DND-41 (cell line): ENCODE data around the gene S100A8.

Source experiments
- ATAC-seq: fragments of 200-7000 bp; cut with Tn5 transposase; 3 replicates; pipeline ENCODE4 v1.9.1; 2021; ENCODE audit warnings: low read depth; ENCODE audit not compliant: insufficient read depth
- DNase-seq: peaks from one replicate; pipeline ENCODE4 v3.0.0-alpha.2; 2020
- H2AFZ ChIP-seq: 2 replicates; pipeline ENCODE4 v1.6.0; 2012; ENCODE audit warnings: low read depth, low read length
- H3K27ac ChIP-seq: 2 replicates; pipeline ENCODE4 v1.5.1; 2012; ENCODE audit warnings: low read length, inconsistent platforms
- H3K27me3 ChIP-seq: fragments of 200-600 bp; sonication (generic); 2 replicates; pipeline ENCODE4 v1.6.0; 2012; ENCODE audit warnings: low read length, mild to moderate bottlenecking, inconsistent platforms; ENCODE audit not compliant: insufficient read depth, poor library complexity
- H3K36me3 ChIP-seq: 2 replicates; pipeline ENCODE4 v1.5.1; 2012; ENCODE audit warnings: low read length, inconsistent platforms; ENCODE audit not compliant: insufficient read depth
- H3K4me1 ChIP-seq: 2 replicates; pipeline ENCODE4 v1.5.1; 2012; ENCODE audit warnings: mild to moderate bottlenecking, low read length; ENCODE audit not compliant: insufficient read depth
- H3K4me2 ChIP-seq: 2 replicates; pipeline ENCODE4 v1.6.0; 2012; ENCODE audit warnings: mild to moderate bottlenecking, moderate library complexity, low read length, inconsistent platforms; ENCODE audit not compliant: insufficient read depth
- H3K4me3 ChIP-seq, 2 experiments: fragments of 200-600 bp in 1 of 2; shearing (Covaris generic) in 1 of 2; 2 replicates each; pipeline ENCODE4 v1.5.1; 2012 to 2016; ENCODE audit warnings: inconsistent platforms in 2 of 2, low read length in 2 of 2, mild to moderate bottlenecking in 2 of 2, low read depth in 1 of 2, moderate library complexity in 1 of 2
- H3K79me2 ChIP-seq: 2 replicates; pipeline ENCODE4 v1.6.0; 2012; ENCODE audit warnings: low read length, inconsistent platforms; ENCODE audit not compliant: insufficient read depth
- H3K9ac ChIP-seq: 2 replicates; pipeline ENCODE4 v1.6.0; 2012; ENCODE audit warnings: low read depth, mild to moderate bottlenecking, inconsistent platforms, low read length, moderate library complexity
- H3K9me3 ChIP-seq: 2 replicates; pipeline ENCODE4 v1.5.1; 2012; ENCODE audit warnings: low read length, moderate library complexity, mild to moderate bottlenecking, inconsistent platforms; ENCODE audit not compliant: insufficient read depth, severe bottlenecking
- H4K20me1 ChIP-seq: 2 replicates; pipeline ENCODE4 v1.6.0; 2012; ENCODE audit warnings: low read length; ENCODE audit not compliant: insufficient read depth
- CTCF ChIP-seq: IDR thresholded peaks from 2 replicates; pipeline ENCODE4 v1.5.1; 2012; ENCODE audit warnings: borderline replicate concordance, low read length, moderate library complexity, mild to moderate bottlenecking; ENCODE audit not compliant: poor library complexity, severe bottlenecking; ENCODE audit errors: extremely low read depth
- EZH2 ChIP-seq: IDR thresholded peaks from 3 replicates; pipeline ENCODE4 v1.6.1; 2012; ENCODE audit warnings: borderline replicate concordance, low read depth, mild to moderate bottlenecking, moderate library complexity, low read length, inconsistent platforms; ENCODE audit not compliant: severe bottlenecking

S100A8 gene

GRCh38 chr1:153343040-153343681 is 47.7 kb downstream of the S100A8 start:
- Histone ChIP-seq H3K36me3 (no peaks in the 10 kb centered on the region), H2AFZ (no peak overlapping the region), H3K27ac (no peak overlapping the region), H3K79me2 (no peaks in the 10 kb centered on the region), H3K9me3 (no peaks in the 10 kb centered on the region), H3K4me1 (no peaks in the 10 kb centered on the region), H3K4me2 (no peak overlapping the region), H3K9ac (no peak overlapping the region), H3K4me3 (no peak overlapping the region), H3K27me3 (peaks cover 37% of the 10 kb centered on the region), H4K20me1 (peaks cover 3% of the 10 kb centered on the region; the same call in 1 of the 2 replicates)
- no peak for ATAC-seq
- no peak for TF ChIP-seq CTCF
- no peak for TF ChIP-seq EZH2
- DNase-seq: no peak

- Histone ChIP-seq H3K79me2 (no peaks in the 10 kb centered on the region), H2AFZ (no peak overlapping the region), H3K36me3 (no peaks in the 10 kb centered on the region), H3K9me3 (no peaks in the 10 kb centered on the region), H4K20me1 (0 out of 2 replicates have a peak, but pooled peaks cover 3% of the 10 kb centered on the region), H3K4me2 (no peak overlapping the region), H3K27ac (no peak overlapping the region), H3K27me3 (peaks cover 37% of the 10 kb centered on the region), H3K4me1 (no peaks in the 10 kb centered on the region), H3K4me3 (no peak overlapping the region), H3K9ac (no peak overlapping the region)
- ATAC-seq: no peak
- no peak for TF ChIP-seq CTCF
- no peak for TF ChIP-seq EZH2
- DNase-seq: no peak
These were observed 48.7 kb downstream of the S100A8 start for GRCh38 chr1:153342178-153342577.

GRCh38 chr1:153341431-153341934 is 49.4 kb downstream of the S100A8 start:
- ATAC-seq (no peak), DNase-seq (no peak)
- Histone ChIP-seq H3K79me2 (no peaks in the 10 kb centered on the region), H2AFZ (no peak overlapping the region), H3K9ac (no peak overlapping the region), H3K4me1 (no peaks in the 10 kb centered on the region), H3K27ac (no peak overlapping the region), H3K4me3 (no peak overlapping the region), H3K4me2 (no peak overlapping the region), H3K27me3 (peaks cover 37% of the 10 kb centered on the region), H3K36me3 (no peaks in the 10 kb centered on the region), H4K20me1 (0 out of 2 replicates have a peak, but pooled peaks cover 3% of the 10 kb centered on the region), H3K9me3 (no peaks in the 10 kb centered on the region)
- no peak for TF ChIP-seq EZH2

GRCh38 chr1:153340356-153340755 is 50.5 kb downstream of the S100A8 start:
- Histone ChIP-seq H3K4me2 (no peak overlapping the region), H3K9me3 (no peaks in the 10 kb centered on the region), H3K4me3 (no peak overlapping the region), H3K36me3 (no peaks in the 10 kb centered on the region), H3K79me2 (no peaks in the 10 kb centered on the region), H2AFZ (no peak overlapping the region), H3K27ac (no peak overlapping the region), H4K20me1 (0 out of 2 replicates have a peak, but pooled peaks cover 3% of the 10 kb centered on the region), H3K4me1 (no peaks in the 10 kb centered on the region), H3K27me3 (peaks cover 28% of the 10 kb centered on the region), H3K9ac (no peak overlapping the region)
- ATAC-seq (no peak), DNase-seq (no peak)
- TF ChIP-seq EZH2 (no peak), CTCF (no peak)
